ENCODE measurements around the gene TRAK1.

TRAK1 gene

DNA sequence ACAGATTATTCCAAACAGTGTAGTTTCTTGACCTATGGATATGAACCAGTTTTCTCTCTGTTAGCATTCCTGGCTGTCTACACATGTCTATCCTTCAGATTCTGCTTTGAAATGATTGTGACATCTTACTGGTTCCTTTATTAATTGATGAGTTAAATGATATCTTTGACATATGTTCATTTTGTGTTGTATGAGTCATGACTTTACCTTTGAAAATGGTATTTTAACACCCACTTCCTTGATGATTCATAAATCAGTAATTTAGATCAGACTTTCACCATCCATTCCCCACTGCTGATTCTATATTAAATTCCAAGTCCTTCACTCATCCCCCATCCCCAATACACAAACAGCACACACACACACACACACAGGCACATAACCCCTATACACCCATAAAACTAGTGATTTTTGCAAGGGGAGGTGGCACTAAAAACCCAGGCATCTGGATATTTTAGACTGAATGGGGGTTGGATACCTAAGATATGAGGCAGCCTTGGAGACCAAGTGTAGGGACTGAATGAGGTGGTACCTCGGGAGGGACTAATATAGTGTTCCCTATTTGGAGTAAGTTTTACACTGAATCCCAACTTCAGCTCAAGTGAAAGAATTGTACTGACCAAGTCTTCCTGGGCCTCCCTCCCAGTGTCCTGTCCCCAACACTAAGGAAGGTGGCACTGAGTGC, 165.1 kb downstream of the TRAK1 start:
- no peak for DNase-seq

DNA sequence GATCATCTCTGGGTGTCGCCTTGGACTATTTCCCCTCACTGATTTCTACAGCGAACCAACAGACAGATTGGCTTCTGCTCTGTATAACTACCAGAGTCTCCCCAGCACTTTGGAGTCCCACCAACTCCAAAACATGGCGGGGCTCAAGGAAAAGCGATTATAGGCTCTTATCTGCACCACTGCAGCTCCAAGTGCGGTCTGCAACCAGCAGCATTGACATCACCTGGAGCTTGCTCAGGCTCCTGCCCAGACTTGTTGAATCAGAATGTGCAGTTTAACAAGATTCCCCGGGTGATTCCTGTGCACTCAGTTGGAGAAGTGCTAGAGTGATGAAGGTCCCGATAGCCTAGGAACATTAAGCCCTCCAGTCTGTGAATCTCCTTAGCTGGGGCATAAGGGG, 165.8 kb downstream of the TRAK1 start:
- no peak for DNase-seq

DNA sequence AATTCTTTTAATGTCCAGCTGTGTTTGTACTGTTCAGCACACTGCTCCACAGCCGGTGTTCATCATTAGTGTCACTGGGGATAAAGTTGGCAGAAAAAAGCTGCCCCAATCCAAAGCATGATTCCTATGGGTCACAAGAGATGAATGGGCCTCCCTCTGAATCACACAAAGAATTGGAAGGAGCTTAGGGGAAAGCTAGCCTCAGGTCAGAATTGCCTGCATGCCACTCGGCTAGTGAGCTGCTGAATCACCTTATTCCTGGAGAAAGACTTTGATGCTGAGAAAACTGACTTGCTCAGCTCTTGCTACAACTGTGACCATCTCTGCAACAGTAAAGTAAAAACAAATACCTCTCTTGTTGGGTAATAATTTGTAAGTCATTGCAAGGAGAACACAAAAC, 171.4 kb downstream of the TRAK1 start:
- DNase-seq = no peak

DNA sequence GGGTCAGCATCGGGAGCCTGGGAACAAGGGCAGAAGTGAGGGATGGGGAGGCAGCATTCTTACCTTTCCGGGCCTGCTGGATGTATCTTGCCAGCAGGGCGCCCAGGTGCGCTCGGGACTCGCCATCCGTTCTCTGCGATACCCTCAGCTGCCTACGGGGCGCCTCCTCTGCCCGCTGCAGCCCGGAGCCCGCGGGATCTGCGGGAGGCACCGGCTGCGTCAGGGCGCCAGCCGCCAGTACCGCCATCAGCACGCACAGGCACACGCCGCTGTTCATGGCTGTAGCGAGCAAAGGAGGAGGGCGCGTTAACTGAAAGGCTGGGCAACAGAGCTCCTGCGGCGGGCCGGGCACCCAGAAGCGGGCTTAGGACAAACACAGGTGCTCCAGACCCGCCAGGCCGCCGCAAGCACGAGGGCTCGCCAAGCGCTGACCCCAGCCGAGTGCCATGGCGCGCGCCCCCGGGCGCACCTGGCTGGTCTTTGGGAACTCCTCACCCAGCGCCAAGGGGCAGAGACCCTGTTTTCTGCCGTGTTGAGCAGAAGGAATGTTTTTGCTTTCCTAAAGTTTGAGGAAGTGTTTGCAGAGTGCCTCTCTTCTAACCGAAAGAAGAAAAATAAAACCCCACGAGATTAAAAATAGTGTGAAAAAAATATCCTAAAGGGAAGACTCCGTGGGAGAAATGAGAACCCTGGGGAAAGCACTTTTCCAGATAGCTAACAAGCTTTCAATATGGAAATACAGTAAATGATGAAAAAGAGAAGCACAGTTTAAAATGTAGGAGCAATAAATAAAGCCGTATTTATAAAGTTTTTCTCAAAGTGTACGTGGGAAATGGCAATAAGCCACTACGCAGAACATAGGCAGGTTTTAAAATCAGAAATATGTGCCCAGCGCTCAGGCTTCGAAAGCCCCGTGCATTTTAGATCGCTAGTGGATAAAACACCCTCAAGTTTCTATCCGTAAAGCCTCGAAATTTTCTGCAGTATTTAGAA, 172.5 kb downstream of the TRAK1 start:
- no peak for DNase-seq

DNA sequence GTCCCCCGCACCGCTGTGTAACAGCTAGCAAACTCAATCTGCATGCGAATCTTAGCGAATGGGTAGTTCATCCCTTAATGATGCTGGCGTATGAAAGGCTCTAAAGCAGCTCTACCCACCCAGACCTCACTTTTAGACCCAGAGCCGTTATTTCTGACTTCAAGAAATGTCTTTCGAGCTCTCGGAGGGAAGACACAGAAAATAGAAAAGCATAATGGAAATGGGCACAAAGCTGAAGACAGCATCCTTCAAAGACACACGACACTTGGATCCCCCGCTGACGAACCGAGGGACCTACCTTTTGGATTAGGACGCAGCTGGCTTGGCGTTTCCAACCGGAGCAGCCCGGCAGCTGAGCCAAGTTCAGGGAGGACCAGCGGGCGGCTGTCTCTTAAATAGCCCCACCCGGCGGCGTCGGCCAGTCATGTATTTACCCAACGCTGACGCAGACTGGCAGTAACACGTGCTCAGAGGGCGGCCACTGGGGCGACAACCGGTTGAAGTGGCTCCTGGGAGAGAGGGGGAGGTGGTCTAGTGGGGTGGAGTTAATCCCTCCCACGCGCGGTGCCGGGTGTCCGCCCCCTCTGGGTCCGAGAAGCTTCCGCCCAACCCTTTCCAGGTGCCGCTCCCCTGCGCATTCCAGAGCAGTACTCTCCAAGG, 173.4 kb downstream of the TRAK1 start:
- no peak for DNase-seq

DNA sequence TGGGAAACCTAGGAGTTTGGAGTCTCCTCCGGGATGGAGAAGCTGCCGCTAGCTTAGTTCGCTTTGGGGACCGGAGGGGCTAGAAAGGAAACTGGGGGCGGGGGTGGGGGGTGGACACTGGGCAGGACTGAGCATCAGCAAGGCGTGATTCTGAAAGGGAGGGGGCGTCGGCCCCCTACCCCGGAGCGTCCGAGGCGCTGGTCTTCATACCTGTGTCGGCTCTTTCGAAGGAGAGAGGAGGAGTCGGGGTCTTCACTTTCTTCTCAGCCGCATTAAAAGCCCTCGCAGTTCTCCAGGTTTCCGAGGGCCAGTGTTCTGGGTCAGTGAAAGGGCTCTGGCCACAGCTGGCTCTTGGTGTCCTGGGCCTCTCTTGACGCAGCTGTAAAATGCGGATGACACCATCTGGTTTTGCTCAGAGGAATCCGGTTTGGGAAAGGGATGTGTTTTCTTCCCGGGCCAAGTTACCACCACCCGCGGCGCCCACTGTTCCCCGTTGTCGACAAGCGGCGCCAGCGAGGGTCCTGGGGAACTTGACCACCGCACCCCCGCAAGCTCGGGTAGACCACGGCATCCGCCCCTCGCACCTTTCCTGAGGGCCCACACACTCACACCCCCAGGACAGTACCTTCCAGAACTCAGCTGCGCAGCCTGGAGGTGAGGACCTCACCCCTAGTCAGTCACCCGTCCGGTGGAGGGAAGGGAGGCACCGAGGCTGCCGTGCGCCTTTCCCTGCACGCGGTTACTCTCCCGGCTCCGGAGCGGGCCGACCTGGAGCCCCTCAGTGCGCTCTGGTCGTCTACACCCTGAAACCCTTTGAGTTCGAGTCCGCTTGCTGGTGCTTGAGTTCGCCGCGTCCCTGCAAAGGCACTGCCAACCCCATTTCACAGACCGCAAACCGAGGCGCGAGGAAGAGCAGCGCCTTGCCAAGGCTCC, 174.2 kb downstream of the TRAK1 start:
- DNase-seq = no peak

DNA sequence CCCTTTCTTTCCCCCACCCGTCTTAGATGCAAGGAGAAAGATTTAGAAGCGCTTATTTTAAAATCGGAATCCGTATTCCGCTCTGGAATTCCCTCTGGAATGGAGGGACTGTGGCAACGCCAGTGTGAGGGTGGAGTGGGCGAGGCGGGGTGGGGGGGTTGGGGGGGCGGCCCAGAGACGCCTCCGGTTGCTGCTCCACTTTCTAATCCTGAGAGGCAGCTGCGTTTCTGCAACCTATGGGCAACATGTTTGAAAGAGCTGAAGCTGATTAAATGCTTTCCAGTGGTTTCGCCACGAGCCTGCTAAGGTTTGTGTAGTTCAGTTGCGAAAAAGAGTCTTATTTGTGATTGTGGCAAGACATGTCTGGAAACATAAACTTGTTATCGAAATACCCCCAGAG, 174.9 kb downstream of the TRAK1 start, which contains the start of gene CCK:
CCK (minus strand) TSS at position 101 of the 400 bp plus-strand sequence. CDS start 2,555 bp downstream, outside the sequence.
- DNase-seq = no peak

DNA sequence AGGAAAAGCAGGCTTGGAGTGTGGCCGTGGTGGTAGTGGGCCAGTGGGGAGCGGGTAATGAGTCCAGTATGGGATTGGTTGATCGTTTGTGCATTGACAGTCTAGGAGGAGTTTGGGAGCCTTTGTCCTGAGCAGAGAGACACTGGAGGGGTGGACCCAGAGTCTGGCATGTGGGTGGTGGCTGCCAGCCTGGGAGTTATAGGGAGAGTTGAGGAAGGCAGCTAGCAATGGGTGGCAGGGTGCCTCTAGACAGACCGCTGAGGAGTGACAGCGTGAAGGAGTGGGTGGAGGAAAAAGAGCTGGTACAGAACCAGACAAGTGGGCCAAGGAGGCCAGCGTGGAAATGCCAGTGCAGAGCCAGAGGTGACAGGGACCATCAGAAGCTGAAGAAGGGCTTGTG, 176.7 kb downstream of the TRAK1 start:
- DNase-seq = no peak

DNA sequence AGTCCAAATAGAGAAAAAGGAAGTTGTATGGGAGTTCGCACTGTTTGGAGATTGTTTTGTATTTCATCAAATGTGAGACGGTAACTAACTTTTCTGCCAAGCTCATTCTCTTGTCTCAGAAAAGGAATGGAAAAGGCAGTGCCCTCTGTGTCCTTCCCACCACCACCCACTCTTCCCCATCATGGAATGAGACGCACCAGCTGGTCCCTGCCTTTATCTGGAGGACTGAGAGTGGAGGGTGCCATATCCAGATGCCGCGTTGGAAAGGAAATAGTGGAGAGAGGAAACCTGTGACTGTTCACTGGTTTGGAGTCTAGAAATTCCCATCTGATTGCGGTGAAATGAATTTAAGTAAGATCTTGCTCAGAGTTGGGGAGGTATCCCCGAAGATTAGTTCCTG, 178.5 kb downstream of the TRAK1 start:
- no peak for DNase-seq

DNA sequence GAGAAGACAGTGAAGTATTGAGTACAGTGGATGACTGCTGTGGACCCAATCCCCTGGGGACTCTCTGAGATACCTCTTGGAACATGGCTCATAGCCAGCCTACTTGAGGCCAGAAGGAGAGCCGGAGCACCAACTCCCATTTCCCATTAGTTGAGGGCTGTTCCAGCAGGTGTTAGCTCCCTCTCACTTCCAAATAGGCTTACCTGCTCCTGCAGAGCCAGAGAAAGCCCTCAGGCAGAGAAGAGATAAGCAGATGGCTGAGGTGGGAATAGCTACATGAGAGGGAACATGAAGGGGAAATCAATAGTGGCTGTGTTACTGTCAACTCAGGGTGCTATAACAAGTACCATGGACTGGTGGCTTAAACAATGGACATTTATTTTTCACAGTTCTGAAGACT, 179.4 kb downstream of the TRAK1 start:
- DNase-seq = no peak

DNA sequence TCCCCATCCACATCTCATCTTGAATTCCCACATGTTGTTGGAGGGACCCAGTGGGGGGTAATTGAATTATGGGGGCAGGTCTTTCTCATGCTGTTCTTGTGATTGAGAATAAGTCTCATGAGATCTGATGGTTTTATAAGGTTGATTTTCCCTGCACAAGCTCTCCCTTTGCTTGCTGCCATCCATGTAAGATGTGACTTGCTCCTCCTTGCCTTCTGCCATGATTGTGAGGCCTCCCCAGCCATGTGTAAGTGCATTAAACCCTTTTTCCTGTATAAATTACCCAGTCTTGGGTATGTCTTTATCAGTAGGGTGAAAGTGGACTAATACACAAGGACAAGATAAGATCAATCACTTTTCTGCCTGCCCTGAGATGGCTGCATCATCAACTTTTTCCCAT, 180.6 kb downstream of the TRAK1 start:
- no peak for DNase-seq

DNA sequence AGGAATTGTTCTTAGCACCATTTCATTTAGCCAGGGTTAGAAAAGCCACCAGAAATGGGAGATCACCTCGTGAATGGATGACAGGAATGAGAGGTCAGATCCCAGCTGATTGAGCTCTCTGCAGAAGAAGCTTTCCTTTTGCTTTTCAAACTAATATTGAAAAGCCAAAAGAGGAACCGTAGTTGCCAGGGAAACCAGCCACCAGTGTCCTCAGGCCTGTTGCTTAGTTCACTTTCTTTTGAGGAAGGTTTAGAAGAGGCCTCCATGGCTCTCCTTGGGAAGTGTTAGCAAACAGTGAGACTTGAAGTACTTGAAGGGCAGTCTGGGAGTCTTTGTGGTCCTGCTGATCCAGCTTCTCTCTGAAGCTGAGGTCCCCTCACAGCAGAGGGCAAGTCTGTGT, 182.2 kb downstream of the TRAK1 start:
- no peak for DNase-seq

DNA sequence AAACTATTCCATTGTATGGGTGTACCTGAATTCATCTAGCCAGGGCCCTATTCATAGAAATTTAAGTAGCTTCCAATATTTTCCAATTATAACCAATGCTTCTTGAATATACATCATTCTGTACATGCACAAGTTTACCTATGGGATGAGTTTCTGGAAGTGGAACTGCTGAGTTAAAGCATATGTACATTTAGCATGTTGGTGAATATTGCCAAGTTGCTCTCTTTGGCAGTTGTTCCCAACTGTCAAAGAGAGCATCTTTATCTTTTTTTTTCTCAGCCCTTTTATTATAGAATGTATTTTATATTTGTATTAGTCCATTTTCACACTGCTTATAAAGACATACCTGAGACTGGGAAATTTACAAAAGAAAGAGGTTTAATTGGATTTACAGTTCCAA, 183.1 kb downstream of the TRAK1 start:
- DNase-seq = no peak

DNA sequence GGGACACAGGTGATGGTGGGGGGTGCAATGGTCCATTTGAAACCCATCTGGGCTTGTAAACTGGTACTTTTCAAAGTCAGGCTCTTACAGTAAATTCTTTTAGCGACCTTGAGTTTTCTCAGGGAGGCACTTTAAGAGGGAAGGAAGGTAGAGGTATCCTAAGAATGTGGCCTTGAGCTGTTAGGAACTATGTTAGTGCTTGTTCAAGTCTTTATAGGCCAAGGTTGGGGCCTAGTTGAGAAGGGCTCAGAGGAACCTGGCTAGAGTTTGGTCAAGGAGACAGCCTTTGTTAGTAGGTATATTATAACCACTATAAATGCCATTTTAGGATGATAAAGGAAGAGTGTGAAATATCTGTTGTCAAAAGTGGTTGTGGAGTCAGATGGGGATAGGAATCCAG, 184.1 kb downstream of the TRAK1 start:
- DNase-seq = no peak
